B cell (primary cell): ENCODE measurements around the gene NTM.

Experiments used
- EZH2 ChIP-seq: IDR thresholded peaks from 2 replicates; pipeline ENCODE4 v1.6.1; 2012; ENCODE audit warnings: borderline replicate concordance, low read depth, mild to moderate bottlenecking, moderate library complexity, low read length; ENCODE audit not compliant: insufficient read depth, poor library complexity, severe bottlenecking
- TF ChIP-seq, protein P1 (sequence below): fragments of 200-600 bp; IDR thresholded peaks from one replicate; pipeline ENCODE4 v1.8.0; 2022; ENCODE audit warnings: antibody characterized with exemption, mild to moderate bottlenecking

DNA sequence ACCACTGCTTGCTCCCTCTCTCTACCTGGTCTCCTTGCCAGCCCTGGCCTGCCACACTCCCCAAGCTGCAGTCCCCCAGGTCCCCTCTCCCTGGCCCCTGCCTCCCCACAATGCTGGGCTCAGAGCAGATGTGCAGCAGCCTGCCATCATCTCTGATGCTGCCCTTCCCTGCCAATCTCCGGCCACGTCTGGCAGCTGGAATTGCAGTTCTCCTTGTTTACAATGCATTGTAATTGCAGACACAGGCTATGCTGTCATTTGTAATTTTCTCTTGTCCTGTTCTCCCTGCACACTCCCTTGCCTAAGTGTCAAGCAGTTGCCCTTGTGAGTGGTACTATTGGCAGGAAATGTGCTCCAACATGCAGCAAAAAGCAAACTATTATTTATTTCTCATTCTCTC is 222.3 kb downstream of the NTM start:
- TF ChIP-seq, protein P1, sequence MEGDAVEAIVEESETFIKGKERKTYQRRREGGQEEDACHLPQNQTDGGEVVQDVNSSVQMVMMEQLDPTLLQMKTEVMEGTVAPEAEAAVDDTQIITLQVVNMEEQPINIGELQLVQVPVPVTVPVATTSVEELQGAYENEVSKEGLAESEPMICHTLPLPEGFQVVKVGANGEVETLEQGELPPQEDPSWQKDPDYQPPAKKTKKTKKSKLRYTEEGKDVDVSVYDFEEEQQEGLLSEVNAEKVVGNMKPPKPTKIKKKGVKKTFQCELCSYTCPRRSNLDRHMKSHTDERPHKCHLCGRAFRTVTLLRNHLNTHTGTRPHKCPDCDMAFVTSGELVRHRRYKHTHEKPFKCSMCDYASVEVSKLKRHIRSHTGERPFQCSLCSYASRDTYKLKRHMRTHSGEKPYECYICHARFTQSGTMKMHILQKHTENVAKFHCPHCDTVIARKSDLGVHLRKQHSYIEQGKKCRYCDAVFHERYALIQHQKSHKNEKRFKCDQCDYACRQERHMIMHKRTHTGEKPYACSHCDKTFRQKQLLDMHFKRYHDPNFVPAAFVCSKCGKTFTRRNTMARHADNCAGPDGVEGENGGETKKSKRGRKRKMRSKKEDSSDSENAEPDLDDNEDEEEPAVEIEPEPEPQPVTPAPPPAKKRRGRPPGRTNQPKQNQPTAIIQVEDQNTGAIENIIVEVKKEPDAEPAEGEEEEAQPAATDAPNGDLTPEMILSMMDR, result no peak
- TF ChIP-seq EZH2, result no peak
